ENCODE measurements around the gene SLC35C1.

Gene SLC35C1

GRCh38 chr11:45788887-45789286 lies 16.1 kb upstream of the SLC35C1 start:
- Histone ChIP-seq H3K4me2 (ENCODE audit: low read length) (no peak overlapping the region), H3K79me2 (ENCODE audit: low read length) (no peaks in the 10 kb centered on the region), H3K27ac (ENCODE audit: low read length) (no peak overlapping the region), H2AFZ (ENCODE audit: low read depth, low read length) (no peak overlapping the region), H3K4me1 (ENCODE audit: low read length) (no peaks in the 10 kb centered on the region), H3K4me3 (ENCODE audit: low read length) (no peak overlapping the region), H3K27me3 (ENCODE audit: low read depth, low read length) (peaks cover 17% of the 10 kb centered on the region), H3K9ac (ENCODE audit: low read length) (no peak overlapping the region), H3K9me3 (ENCODE audit: insufficient read depth, low read length) (no peaks in the 10 kb centered on the region), H4K20me1 (ENCODE audit: insufficient read depth, low read length) (no peaks in the 10 kb centered on the region), H3K36me3 (replicated peaks; ENCODE audit: low read depth, low read length) (no peaks in the 10 kb centered on the region)
- TF ChIP-seq CTCF (IDR thresholded peaks at IDR 0.05; ENCODE audit: low read depth, low read length) (no peak), EZH2phosphoT487 (IDR thresholded peaks at IDR 0.05; ENCODE audit: low read depth) (no peak)

DNA sequence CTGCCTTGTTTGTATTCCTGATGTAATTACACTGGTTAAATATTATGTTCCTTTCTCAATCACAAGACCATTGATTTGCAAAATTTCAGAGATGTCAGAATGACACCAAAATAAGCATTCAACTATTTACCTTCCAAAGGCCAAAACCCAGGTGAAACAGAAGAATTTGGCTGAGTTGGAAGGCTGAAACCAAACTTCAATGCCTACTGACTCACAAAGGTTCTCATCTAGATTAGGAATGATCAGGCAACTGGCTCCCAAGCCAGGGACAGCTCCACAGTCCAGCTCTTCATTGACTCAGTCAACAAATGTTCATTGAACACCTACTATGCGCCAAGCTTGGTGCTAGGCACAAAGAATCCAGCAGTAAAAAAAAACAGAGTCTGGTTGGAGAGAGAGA lies 13.4 kb upstream of the SLC35C1 start:
- Histone ChIP-seq H3K36me3 (replicated peaks; ENCODE audit: low read depth, low read length) (no peaks in the 10 kb centered on the region), H2AFZ (ENCODE audit: low read depth, low read length) (no peak overlapping the region), H3K9ac (ENCODE audit: low read length) (no peak overlapping the region), H3K27me3 (ENCODE audit: low read depth, low read length) (peaks cover 22% of the 10 kb centered on the region), H3K9me3 (ENCODE audit: insufficient read depth, low read length) (no peaks in the 10 kb centered on the region), H3K4me2 (ENCODE audit: low read length) (no peak overlapping the region), H3K79me2 (ENCODE audit: low read length) (no peaks in the 10 kb centered on the region), H3K4me3 (ENCODE audit: low read length) (no peak overlapping the region), H3K4me1 (ENCODE audit: low read length) (no peaks in the 10 kb centered on the region), H4K20me1 (ENCODE audit: insufficient read depth, low read length) (no peaks in the 10 kb centered on the region), H3K27ac (ENCODE audit: low read length) (no peak overlapping the region)
- TF ChIP-seq CTCF (IDR thresholded peaks at IDR 0.05; ENCODE audit: low read depth, low read length) (no peak), EZH2phosphoT487 (IDR thresholded peaks at IDR 0.05; ENCODE audit: low read depth) (no peak)

DNA sequence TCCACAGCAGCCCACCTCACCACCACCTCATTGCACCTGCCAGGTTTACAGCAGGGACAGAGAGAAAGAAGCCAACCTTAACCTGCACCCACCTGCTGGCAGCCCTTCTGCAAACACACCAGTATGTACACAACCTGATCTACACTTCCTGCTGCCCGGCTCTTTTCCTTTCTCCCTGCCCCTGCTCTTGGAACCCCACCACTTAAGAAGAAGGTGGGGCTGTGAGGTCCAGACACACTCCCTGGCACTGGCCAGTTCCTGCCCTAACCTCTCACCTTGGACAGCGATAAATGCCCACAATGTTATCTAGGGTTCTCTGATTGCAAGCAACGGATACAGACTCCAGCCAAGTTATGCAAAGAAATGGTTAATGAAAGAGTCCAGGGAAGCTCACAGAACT lies 10.8 kb upstream of the SLC35C1 start:
- H3K79me2 ChIP-seq (ENCODE audit: low read length), result no peaks in the 10 kb centered on the region
- no peak overlapping the region for H3K27ac ChIP-seq (ENCODE audit: low read length)
- H3K4me2 ChIP-seq (ENCODE audit: low read length), result no peak overlapping the region
- TF ChIP-seq EZH2phosphoT487 (IDR thresholded peaks at IDR 0.05; ENCODE audit: low read depth) (no peak), CTCF (IDR thresholded peaks at IDR 0.05; ENCODE audit: low read depth, low read length) (no peak)
- H3K36me3 ChIP-seq (replicated peaks; ENCODE audit: low read depth, low read length), result no peaks in the 10 kb centered on the region
- no peak overlapping the region for H3K9ac ChIP-seq (ENCODE audit: low read length)
- H3K27me3 ChIP-seq (ENCODE audit: low read depth, low read length), result peaks cover 18% of the 10 kb centered on the region
- H3K9me3 ChIP-seq (ENCODE audit: insufficient read depth, low read length), result no peaks in the 10 kb centered on the region
- H4K20me1 ChIP-seq (ENCODE audit: insufficient read depth, low read length), result no peaks in the 10 kb centered on the region
- H3K4me3 ChIP-seq (ENCODE audit: low read length), result no peak overlapping the region
- H2AFZ ChIP-seq (ENCODE audit: low read depth, low read length), result no peak overlapping the region
- H3K4me1 ChIP-seq (ENCODE audit: low read length), result no peaks in the 10 kb centered on the region

DNA sequence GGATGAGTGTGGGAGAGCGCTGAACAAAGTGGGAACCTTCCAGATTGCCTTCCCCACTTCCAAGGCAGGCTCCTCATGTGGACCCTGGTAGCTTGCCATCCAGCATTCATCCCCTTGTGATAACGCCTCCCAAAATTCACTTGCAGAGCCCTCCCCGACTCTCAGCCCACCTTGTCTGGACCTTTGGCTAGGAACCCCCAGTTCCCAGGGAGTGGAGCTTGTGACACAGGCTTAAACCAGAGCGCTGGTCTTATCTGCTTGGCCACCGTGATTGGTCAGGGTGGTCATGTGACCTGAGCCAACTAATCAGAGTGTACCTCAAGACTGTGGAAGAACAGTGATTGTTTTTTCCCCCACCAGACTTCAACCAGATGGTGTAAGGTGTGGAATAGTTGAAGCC lies 9.6 kb upstream of the SLC35C1 start:
- TF ChIP-seq EZH2phosphoT487 (IDR thresholded peaks at IDR 0.05; ENCODE audit: low read depth) (no peak), CTCF (IDR thresholded peaks at IDR 0.05; ENCODE audit: low read depth, low read length) (no peak)
- Histone ChIP-seq H3K4me2 (ENCODE audit: low read length) (no peak overlapping the region), H3K4me3 (ENCODE audit: low read length) (no peak overlapping the region), H4K20me1 (ENCODE audit: insufficient read depth, low read length) (no peaks in the 10 kb centered on the region), H3K36me3 (replicated peaks; ENCODE audit: low read depth, low read length) (no peaks in the 10 kb centered on the region), H3K27me3 (ENCODE audit: low read depth, low read length) (peaks cover 18% of the 10 kb centered on the region), H3K4me1 (ENCODE audit: low read length) (no peaks in the 10 kb centered on the region), H3K9me3 (ENCODE audit: insufficient read depth, low read length) (no peaks in the 10 kb centered on the region), H2AFZ (ENCODE audit: low read depth, low read length) (no peak overlapping the region), H3K9ac (ENCODE audit: low read length) (no peak overlapping the region), H3K79me2 (ENCODE audit: low read length) (no peaks in the 10 kb centered on the region), H3K27ac (ENCODE audit: low read length) (no peak overlapping the region)

Data from OCI-LY3 (cell line).